Stimulated activated CD4-positive, alpha-beta T cell treated with anti-CD3 and anti-CD28 coated beads, Interleukin-2, amount 100 ng/mL, for 48 hours (primary cell): ENCODE data around the gene RRBP1.

ENCODE experiments used
- DNase-seq, 2 donors: peaks; one replicate each; pipeline ENCODE4 v3.0.0-alpha.2; 2020

The RRBP1 gene

GRCh38 chr20:17682103-17682888 is at the start of gene RRBP1:
Gene RRBP1 (minus strand): TSS chr20:17682242. CDS start chr20:17660507, 21,735 bp downstream.
- peak; percentile 90 for DNase-seq

GRCh38 chr20:17731233-17731632 is 49.2 kb upstream of the RRBP1 start:
- DNase-seq: no peak

GRCh38 chr20:17730071-17730470 is 48.0 kb upstream of the RRBP1 start:
- no peak for DNase-seq

DNA sequence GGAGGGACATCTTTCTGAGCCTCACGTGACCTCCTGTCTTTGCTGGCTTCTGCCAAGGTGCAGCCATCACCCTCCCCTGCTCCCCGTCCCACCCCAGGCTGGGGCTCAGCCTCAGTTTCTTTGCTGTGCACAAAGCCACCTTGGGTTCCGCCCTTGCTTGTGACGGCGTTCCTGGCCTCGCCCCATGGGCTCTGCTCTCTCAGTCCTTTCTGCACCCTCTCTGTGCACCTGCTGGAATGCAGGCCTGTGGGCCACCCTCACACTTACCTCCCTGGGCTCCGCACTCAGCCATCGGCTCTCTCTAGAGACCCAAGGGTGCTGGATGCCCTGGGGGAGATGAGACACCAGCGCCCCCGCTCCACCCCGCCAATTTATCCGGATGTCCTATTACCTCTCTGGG is 46.0 kb upstream of the RRBP1 start:
- DNase-seq: no peak

DNA sequence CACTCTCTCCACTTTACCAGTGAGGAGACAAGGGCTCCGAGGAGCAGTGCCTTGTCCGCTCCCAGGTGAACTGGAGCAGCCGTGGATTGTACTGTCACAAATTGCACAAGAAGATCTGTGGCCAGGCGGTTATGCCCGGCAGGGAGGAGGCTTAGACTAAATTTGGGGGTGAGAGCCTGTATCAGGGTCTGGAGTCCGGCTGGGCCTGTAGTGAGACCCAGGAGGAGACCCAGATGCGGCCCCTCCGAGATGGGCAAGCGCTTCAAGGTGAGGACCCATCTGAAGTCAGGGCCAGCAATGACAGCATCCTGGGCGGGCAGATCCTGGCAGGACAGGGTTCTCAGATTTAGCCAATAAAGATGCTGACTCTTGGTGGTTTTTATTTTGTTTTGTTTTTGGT is 45.3 kb upstream of the RRBP1 start:
- no peak for DNase-seq

- DNase-seq: no peak
These were observed 44.9 kb upstream of the RRBP1 start for GRCh38 chr20:17726902-17727301.

GRCh38 chr20:17725094-17725835 is 43.2 kb upstream of the RRBP1 start:
- no peak for DNase-seq

DNA sequence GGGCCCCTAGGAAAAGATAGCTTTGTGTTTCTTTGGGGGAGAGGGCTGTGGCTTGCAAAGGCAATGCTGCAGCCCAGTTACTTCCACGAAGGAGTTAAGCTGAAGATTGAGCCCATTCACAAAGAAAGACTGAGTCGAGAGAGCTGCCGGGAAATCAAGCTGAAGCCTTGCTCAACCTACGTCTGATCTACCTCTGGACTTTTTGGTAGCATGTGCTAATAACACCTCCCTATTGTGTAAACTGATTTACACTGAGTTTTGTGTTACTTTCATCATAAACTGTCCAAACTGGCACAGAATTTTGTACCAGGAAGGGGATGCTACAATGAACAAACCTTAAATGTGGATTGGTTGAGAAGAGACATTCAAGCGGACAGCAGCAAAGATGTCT is 41.3 kb upstream of the RRBP1 start:
- no peak for DNase-seq

DNA sequence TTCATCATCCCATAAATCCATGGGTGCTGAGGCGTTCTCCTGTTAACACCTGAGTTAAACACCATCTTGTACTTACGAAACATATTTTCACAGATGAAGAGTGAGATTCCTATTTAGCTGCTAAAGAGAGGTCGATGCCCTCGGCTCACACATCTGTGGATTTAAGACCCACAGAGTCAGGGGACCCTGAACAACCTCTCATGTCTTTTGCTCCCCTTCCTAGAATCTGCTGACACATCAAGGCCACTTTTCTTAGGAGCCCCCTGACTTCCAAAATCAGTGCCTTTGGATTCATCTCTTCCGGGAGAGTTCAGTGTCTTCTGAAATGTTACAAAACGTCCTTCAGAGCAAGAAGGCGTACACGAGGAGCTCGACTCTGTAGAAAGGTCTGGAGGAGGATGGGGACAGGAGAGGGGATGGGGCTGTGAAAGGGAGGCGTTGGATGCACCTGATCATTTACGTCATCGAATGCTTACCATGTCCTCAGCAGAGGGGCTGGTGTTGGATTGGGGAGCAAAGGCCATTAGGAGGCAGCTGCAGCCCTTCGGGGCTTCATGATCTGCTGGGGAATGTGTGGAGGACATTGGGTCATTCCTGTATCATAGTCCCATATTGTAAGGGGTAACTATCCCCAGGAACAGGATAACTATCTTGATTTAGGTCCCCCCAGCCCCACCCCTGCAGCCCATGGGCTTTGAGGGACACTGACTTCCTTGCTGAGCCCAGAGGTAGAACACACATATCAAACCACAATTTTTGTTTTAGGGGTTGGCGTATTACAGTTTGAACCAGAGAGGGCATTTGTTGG is 40.7 kb upstream of the RRBP1 start:
- no peak for DNase-seq

GRCh38 chr20:17721802-17722486 is 39.9 kb upstream of the RRBP1 start:
- DNase-seq: no peak

DNA sequence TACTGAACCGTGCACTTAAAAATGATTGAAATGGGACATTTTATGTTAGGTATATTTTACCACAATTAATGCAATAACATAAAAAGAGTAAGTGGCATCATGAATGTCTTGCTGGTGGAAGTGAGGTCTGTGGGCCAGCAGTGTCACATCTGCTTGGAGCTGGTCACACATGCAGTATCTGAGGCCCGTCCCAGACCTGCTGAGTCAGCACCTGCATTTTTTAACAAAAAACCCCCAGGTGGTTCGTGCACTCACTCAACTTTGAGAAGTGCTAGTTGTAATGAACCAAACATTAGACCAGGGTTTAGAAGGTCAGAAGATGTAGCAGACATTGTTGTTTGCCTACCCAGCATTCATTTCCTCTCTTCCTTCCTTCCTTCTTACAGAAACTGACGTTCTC is 38.7 kb upstream of the RRBP1 start:
- no peak for DNase-seq

GRCh38 chr20:17716331-17716730 is 34.3 kb upstream of the RRBP1 start:
- DNase-seq: no peak

DNA sequence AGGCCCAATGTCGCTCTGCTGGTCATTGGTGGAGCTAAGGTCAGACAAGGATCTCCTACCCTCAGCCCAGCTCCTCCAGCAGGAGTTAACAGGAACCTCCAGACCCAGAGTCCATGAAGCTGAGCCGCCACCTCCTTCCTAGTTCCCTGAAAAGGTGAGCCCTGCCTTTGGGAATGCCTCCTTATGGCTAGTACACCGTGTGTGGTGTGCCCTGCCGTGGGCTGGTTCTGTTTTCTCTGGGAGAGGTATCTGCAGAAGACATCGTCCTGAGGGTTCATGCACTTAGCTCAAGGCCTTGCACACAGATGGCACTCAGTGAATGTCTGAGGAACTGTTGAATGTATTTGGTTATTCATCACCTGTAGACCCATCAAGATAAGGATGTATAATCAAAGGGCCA is 33.0 kb upstream of the RRBP1 start:
- no peak for DNase-seq

GRCh38 chr20:17714597-17714996 is 32.6 kb upstream of the RRBP1 start:
- DNase-seq: no peak

DNA sequence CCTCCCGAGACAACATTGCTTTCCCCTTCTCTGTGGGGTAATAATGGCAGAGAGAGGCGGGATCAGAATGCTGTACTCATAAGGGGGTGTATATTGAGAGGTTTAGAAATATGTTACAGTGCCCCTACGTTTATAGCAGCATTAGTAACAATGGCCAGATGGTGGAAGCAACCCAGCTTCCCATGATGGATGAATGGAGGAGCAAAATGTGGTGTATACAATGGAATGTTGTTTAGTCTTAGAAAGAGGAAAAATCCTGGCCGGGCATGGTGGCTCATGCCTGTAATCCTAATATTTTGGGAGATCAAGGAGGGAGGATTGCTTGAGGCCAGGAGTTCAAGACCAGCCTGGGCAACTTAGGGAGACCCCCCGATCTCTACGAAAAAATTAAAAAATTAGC is 30.7 kb upstream of the RRBP1 start:
- no peak for DNase-seq

GRCh38 chr20:17712201-17712600 is 30.2 kb upstream of the RRBP1 start:
- DNase-seq: no peak

GRCh38 chr20:17711267-17711627 is 29.2 kb upstream of the RRBP1 start:
- DNase-seq: no peak

DNA sequence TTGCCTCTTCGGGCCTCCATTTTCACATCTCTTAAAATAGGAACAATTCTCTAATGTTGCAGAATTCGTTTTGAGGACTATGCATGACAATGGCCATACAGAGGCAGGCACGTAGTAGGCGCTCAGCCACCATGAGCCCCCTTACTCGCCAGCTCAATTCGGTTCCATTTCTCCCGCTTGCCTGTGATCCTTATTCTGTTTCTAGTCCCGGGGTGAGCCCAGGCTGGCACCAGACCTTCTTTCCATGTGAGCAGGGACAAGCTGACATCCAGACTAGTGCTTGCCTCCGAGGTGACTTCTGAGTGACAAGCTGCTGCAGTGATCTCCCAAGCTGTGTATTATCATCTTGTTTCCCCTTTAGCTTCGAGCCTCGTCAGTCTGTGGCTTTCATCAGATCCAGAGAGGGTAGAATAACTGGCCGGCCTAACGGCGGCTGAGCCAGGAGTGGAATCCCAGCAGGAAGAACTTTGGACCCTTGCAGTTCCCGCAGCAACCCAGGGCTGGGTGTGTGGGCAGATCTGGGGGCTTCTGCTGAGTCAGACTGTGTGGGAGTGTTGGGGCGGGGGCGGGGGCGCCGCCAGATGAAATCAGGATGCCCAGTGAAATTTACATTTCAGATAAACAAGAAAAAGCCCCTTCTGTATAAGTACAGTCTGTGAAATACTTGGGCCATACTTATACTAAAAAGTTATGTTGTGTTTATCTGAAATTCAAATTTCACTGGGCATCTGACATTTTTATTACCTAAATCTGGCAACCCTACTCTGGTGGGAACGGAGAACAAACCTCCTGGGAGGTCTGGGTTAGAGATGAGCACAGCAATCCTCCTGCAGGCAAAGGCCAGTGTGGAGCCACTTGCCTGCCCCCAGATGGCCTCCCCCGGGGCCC is 28.6 kb upstream of the RRBP1 start:
- DNase-seq: no peak

DNA sequence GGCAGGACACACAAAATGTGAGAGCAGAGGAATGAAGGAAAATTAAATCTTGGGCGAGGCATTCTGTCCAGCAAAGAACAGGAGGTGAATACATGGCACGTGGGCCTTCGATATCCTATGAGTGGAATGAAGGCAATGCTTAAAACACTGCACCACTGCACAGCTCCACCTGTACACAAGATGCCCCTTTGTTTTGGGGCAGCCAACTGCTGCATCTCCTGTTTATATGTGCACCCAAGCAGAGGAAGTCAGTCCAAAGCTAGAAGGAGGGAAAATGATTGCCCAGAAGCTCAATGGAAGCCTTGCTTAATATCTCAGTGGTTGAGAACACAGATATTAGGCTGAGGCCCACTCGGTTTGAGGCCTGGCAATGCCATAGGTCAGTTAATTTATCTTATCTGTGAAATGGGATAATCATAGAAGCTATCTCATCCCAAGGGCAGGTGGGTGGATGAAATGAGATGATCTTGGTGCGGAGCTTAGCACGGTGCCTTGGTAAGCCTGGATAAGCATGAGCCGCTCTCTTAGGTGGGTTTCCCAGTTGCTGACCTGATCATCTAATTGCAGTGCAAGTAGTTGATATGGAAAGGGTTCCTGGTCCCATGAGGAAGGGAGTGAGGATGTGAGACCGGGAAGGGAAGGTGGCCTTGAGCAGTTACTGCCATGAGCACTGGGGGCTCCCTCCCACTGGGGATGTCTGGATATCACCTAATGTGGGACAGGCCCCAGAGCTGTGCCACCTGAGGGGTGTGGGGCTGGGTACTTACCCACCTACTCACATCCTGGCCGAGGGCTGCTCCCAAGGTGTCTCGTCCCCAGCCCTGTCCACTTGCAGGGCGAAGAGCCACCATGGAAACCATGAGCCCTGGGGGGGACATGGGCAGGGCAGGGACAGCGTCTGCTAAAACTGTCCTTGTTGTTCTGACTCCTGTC is 27.6 kb upstream of the RRBP1 start:
- no peak for DNase-seq

- no peak for DNase-seq
These were observed 26.8 kb upstream of the RRBP1 start for GRCh38 chr20:17708675-17709360.
